Gastrocnemius medialis (tissue), 4 donors: Measurements from ENCODE around the gene ZFYVE16. TPM values are rescaled to one million over a fixed set of nuclear protein-coding genes. Genes with fewer than 3 reads are reported as not detected.
A peak's percentile ranks its signal among the peaks of the same experiment; 100 is the strongest.
"Not testable (repeated sequence)": the region's sequence is repeated elsewhere in the genome, so short reads cannot be mapped to it uniquely, and the experiment has no call there.

Source experiments
- ATAC-seq, 2 donors: fragments of 150-250 bp; one replicate each; pipeline ENCODE4 v1.9.1; 2016
- DNase-seq, 2 donors: peaks; one replicate each; pipeline ENCODE4 v3.0.0-alpha.2; 2019
- H3K27ac ChIP-seq, 4 donors: fragments of 200-600 bp; sonication (generic); 1 replicate in 1 of 4; 2 replicates in 3 of 4; pipeline ENCODE4 v1.5.1; 2016 to 2018; ENCODE audit warnings: mild to moderate bottlenecking in 2 of 4, moderate library complexity in 1 of 4
- H3K27me3 ChIP-seq, 3 donors: fragments of 200-600 bp; sonication (generic) in 2 of 3; 1 replicate in 1 of 3; 2 replicates in 2 of 3; pipeline versions ENCODE4 v1.5.1 to v1.6.0; 2016 to 2019; ENCODE audit warnings: mild to moderate bottlenecking in 1 of 3, moderate library complexity in 1 of 3
- H3K36me3 ChIP-seq, 2 donors: fragments of 200-600 bp; sonication (generic) in 1 of 2; one replicate each; pipeline ENCODE4 v1.5.1; 2017 to 2018
- H3K4me1 ChIP-seq, 2 donors: fragments of 200-600 bp; sonication (generic) in 1 of 2; one replicate each; pipeline ENCODE4 v1.5.1; 2016 to 2017; ENCODE audit warnings: mild to moderate bottlenecking in 2 of 2
- H3K4me3 ChIP-seq, 4 donors: fragments of 200-600 bp; sonication (generic) in 3 of 4; 1 replicate in 1 of 4; 2 replicates in 3 of 4; pipeline ENCODE4 v1.5.1; 2016 to 2019; ENCODE audit warnings: mild to moderate bottlenecking in 2 of 4
- H3K9me3 ChIP-seq, 3 donors: fragments of 200-600 bp; sonication (generic) in 2 of 3; 1 replicate in 1 of 3; 2 replicates in 2 of 3; pipeline ENCODE4 v1.5.1; 2016 to 2019
- POLR2A ChIP-seq, 2 donors: fragments of 450-650 bp; IDR thresholded peaks; one replicate each; pipeline ENCODE4 v1.6.1; 2017; ENCODE audit warnings: antibody characterized with exemption in 2 of 2, mild to moderate bottlenecking in 2 of 2, moderate library complexity in 2 of 2
- in situ Hi-C, 4 donors: fragments of 200-750 bp; cut with MboI; loops; one replicate each; pipeline versions ENCODE4 v1.15.0 to v1.8.0; 2017; ENCODE audit warnings: low sequenced_read_pairs in 4 of 4
- intact Hi-C: fragments of 100-400 bp; cut with DNase I; formaldehyde crosslinking; loops from one replicate; pipeline ENCODE4 v1.15.1; 2023; ENCODE audit warnings: low total_unique reads
- total RNA-seq, 4 donors: library from RNA; depleted of rRNA; stranded (reverse); fragments of >200 nt; gene quantifications; one replicate each; pipeline versions ENCODE4 v1.1.0 to v1.2.3, GENCODE V29; 2016
- TF ChIP-seq, protein P1 (sequence below), 5 experiments: fragments of 450-650 bp in 3 of 5; fragments of 200-600 bp in 2 of 5; sonication (generic) in 2 of 5; IDR thresholded peaks in 4 of 5; conservative IDR thresholded peaks in 1 of 5; 1 replicate in 4 of 5; 2 replicates in 1 of 5; pipeline ENCODE4 v1.5.1; 2016 to 2019; ENCODE audit warnings: antibody characterized with exemption in 5 of 5, mild to moderate bottlenecking in 3 of 5, moderate library complexity in 3 of 5

The ZFYVE16 gene
- total RNA-seq, 4 donors from 2014 or later, result 9.7 to 19.1 (median 12.4) TPM

DNA sequence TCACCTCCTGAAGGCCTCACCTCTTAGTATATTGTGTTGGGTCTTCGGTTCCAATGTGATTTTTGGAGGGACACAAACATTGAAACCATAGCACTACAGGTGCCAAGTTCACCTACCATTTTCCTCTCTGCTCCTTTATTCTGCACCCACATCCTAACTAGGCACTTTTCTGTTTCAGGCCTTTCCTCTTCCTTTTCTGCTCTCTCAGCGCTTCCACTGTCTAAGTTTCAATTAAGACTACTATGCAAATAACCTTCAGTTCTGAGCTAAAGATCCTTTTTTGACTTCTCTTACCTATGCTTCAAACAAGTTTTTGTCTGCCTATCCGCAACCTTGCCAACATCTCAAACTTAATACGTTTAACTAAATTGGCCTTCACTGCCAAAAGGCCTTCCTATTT, 25.4 kb upstream of the ZFYVE16 start:
- Histone ChIP-seq H3K4me3 (no peak overlapping the region), H3K36me3 (no peaks in the 10 kb centered on the region), H3K4me1 (no peaks in the 10 kb centered on the region), H3K9me3 (no peaks in the 10 kb centered on the region), H3K27me3 (no peaks in the 10 kb centered on the region), H3K27ac (no peak overlapping the region)
- intact Hi-C loops (no loop called here), in situ Hi-C loops (no loop called here)
- no peak for DNase-seq
- no peak for TF ChIP-seq POLR2A (IDR thresholded peaks at IDR 0.05)
- TF ChIP-seq, protein P1, sequence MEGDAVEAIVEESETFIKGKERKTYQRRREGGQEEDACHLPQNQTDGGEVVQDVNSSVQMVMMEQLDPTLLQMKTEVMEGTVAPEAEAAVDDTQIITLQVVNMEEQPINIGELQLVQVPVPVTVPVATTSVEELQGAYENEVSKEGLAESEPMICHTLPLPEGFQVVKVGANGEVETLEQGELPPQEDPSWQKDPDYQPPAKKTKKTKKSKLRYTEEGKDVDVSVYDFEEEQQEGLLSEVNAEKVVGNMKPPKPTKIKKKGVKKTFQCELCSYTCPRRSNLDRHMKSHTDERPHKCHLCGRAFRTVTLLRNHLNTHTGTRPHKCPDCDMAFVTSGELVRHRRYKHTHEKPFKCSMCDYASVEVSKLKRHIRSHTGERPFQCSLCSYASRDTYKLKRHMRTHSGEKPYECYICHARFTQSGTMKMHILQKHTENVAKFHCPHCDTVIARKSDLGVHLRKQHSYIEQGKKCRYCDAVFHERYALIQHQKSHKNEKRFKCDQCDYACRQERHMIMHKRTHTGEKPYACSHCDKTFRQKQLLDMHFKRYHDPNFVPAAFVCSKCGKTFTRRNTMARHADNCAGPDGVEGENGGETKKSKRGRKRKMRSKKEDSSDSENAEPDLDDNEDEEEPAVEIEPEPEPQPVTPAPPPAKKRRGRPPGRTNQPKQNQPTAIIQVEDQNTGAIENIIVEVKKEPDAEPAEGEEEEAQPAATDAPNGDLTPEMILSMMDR (IDR thresholded peaks at IDR 0.05 in 4 of 5, conservative IDR thresholded peaks at IDR 0.05 in 1 of 5), result no peak
- no peak for ATAC-seq

DNA sequence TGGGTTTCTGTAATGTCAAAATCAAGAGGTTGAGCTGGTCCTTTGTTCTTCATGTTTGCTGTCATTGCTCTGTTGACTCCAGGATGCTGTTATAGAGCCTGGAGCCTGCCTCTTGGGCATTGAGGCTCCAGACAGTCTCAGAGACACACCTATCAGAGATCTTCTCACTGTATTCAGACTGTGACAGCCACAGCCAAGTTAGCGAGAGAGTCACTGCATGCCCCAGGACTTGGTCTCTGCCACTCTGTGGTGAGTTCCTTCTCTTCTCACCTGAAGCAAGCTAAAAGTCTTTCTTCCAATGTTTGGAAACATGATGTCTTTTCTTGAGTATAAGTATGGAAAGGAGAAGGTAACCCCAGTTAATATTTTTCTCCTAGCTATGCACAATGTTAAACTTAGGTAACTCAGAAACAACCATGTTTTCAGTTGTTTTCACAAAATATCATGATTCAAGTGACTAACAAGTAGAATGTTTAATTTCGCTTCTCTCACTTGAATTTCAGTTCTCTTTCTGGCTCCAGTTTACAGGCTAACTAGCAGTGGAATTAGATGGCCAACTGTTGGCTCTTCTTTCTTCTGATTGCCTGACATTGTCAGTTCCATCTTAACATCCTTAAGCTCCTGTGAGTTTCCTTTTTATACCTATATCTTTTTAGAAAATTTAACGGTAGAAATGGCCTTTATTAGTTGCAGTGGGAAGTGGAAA, 20.6 kb upstream of the ZFYVE16 start:
- Histone ChIP-seq H3K4me1 (no peaks in the 10 kb centered on the region), H3K27me3 (no peaks in the 10 kb centered on the region), H3K9me3 (no peaks in the 10 kb centered on the region), H3K36me3 (no peaks in the 10 kb centered on the region), H3K4me3 (no peak overlapping the region), H3K27ac (no peak overlapping the region)
- TF ChIP-seq POLR2A (IDR thresholded peaks at IDR 0.05), result no peak
- TF ChIP-seq, protein P1 (IDR thresholded peaks at IDR 0.05 in 4 of 5, conservative IDR thresholded peaks at IDR 0.05 in 1 of 5), result no peak
- DNase-seq (no peak), ATAC-seq (no peak)
- in situ Hi-C loops (no loop called here), intact Hi-C loops (no loop called here)

DNA sequence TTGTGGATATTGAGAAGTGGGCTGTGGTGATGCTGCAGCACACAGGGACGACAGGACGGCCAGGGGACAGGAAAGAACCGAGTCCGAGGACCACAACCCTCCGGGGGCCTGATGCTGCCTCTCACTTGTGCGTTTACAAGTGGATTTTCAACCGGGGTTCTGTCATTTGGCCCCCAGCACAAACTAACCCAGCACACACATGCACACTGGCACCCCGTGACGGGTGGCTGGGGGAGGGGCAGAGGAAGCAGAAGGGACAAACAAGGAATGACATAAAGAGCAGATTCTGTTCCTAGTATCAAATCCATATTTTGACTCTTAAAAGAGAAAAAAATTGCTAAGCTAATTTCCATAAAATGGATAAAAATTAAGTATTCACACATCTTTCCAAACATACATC, 18.3 kb upstream of the ZFYVE16 start:
- intact Hi-C loops, result no loop called here

DNA sequence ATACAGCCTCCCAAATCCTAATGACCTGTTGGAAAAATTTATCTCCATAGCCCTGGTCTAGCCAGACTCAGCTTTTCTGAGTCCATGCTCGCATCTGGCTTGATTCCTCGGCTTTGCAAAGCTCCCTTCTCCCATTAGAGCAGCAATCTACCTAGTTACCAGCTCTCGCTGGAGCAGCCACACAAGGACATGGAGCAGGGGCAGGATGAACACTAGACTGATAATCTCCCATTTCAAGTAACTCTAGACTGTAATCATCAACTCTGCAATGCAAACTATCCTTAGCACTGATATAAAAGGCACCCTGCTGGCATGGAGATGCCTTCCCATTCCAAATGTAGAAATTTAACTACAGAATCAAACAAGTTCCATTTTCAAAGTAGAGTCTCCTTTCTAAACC, 17.5 kb upstream of the ZFYVE16 start:
- H3K4me1 ChIP-seq, in situ Hi-C loops, H3K9me3 ChIP-seq, H3K27ac ChIP-seq, H3K4me3 ChIP-seq, ATAC-seq, H3K36me3 ChIP-seq, intact Hi-C loops, DNase-seq, H3K27me3 ChIP-seq: not testable (repeated sequence)

More for the DNA sequence above, 18.3 kb upstream of the ZFYVE16 start:
- Histone ChIP-seq H3K27ac (no peak overlapping the region), H3K27me3 (no peaks in the 10 kb centered on the region), H3K4me1 (no peaks in the 10 kb centered on the region), H3K36me3 (no peaks in the 10 kb centered on the region), H3K9me3 (no peaks in the 10 kb centered on the region), H3K4me3 (no peak overlapping the region)
- TF ChIP-seq, protein P1 (IDR thresholded peaks at IDR 0.05 in 4 of 5, conservative IDR thresholded peaks at IDR 0.05 in 1 of 5), result no peak
- no peak for TF ChIP-seq POLR2A (IDR thresholded peaks at IDR 0.05)
- ATAC-seq (no peak), DNase-seq (peak in 1 of 2 donors; percentile 21)
- in situ Hi-C loops, result no loop called here

DNA sequence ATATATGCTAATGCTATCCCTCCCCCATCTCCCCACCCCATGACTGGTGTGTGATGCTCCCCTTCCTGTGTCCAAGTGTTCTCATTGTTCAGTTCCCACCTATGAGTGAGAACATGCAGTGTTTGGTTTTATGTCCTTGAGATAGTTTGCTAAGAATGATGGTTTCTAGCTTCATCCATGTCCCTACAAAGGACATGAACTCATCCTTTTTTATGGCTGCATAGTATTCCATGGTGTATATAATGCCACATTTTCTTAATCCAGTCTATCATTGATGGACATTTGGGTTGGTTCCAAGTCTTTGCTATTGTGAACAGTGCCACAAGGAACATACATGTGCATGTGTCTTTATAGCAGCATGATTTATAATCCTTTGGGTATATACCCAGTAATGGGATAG, 16.6 kb upstream of the ZFYVE16 start:
- DNase-seq, H3K36me3 ChIP-seq, H3K27me3 ChIP-seq, H3K27ac ChIP-seq, H3K4me3 ChIP-seq, intact Hi-C loops, in situ Hi-C loops, ATAC-seq, H3K9me3 ChIP-seq, H3K4me1 ChIP-seq: not testable (repeated sequence)
